CD4-positive, alpha-beta T cell treated with Interleukin-6 at 100 ng/mL for 8 hours (primary cell): ENCODE data around the gene TRAK1.
A peak's percentile ranks its signal among the peaks of the same experiment; 100 is the strongest.

Experiments
- DNase-seq: peaks from one replicate; pipeline ENCODE4 v3.0.0-alpha.2; 2020; ENCODE audit warnings: mixed read lengths, low spot score

Gene TRAK1

DNA sequence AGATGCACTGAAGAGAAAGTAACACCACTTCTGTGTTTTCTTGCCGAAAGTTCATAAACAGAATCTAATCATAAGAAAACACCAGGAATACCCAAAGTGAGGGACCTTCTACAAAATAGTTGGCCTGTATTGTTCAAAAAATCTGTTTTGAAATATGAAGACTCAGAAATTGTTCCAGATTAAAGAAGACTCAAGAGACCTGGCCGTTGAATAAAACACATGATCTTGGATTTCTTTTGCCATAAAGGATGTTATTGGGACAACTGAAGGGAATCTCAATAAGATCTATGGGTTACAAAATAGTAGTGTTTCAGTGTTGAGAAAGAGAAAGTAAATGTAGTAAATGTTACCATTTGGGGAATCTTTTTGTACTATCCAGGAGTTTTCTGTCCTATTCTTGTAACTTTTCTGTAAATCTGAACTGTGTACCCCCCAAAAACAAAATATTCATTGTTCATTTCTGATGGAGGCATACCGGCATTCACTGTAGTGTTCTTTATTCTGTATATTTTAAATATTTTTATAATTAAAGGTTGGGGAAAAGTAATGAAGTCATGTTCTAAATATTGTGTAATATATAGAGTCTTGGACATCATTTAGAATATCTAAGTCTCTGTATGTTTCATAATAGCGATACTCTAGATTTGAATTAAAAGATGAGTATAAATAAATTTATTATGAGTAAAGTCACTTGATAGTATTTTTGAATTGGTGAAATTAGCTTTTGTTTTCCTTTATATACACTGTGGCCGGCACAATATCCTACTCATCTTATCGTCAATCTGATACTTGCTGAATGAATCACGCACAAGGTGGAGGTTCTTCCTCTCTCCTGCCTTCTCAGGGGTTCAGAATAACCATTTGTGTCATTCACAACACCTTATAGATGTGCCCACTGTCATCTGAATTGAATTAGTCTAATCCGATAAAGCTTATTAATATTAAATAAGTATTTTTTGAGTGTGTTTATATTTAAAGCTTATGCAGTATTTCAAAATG, 66.7 kb downstream of the TRAK1 start:
- DNase-seq = no peak

GRCh38 chr3:42159147-42159546, 68.0 kb downstream of the TRAK1 start:
- no peak for DNase-seq

- peak; percentile 15 for DNase-seq
These were observed 68.7 kb downstream of the TRAK1 start for GRCh38 chr3:42159706-42160472.

DNA sequence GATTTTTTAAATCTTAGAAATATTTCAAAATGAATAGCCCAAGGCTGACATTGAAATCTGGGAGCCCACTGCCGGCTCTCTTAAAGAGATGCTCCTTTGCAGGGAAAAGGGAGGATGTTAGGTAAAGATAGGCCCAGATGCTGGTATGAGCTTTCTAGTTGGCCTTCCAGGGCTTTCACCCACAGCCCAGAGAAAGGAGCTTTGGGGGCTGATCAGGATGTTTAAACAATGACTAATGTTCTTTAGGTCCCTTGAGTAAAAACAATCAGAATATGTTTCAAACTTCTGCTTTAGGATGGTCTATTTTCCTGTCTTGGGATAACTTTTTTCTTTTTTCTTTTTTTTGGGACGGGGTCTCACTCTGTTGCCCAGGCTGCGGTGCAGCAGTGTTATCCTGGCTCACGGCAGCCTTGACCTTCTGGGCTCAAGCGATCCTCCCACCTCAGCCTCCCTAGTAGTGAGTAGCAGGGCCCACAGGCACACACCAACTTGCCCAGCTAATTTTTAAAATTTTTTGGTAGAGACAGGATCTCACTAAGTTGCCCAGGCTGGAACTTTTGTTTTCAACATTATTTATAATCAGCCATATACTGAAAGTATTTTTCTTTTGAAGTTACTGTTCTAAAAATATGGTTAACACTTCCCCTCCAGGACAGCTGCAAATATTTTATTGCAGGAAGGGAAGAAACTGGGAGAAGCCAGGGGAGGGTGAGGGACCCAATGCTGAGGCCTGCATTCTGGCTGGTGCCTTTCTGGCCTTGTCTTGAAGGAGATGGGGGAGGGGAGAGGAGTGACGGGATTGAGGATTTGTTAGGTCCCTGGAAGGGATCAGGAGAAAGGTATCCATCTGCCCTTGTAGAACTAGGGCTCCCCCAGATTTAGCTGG, 70.1 kb downstream of the TRAK1 start:
- no peak for DNase-seq

- no peak for DNase-seq
These were observed 71.3 kb downstream of the TRAK1 start for GRCh38 chr3:42162462-42162861.

- no peak for DNase-seq
These were observed 72.6 kb downstream of the TRAK1 start for GRCh38 chr3:42163622-42164244.

DNA sequence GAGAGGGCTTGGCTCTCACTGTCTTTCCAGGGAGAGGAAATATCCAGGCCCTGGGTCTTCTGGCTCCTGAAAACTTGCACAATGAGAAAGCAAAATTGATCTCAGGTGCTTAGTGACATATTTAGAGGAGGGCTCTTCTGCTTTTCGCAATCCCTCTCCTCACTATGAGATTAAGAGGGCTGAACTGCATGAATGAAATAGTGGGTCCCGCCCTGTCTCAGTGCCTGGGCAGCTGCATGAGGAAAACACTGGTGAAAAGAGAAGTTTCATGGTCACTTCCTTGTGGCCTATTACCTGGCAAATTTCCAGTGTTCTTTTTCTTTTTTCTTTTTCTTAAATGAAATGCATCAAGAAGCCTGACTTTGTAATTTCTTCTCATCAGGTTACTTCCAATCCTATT, 73.5 kb downstream of the TRAK1 start:
- no peak for DNase-seq

GRCh38 chr3:42165211-42165610, 74.1 kb downstream of the TRAK1 start:
- DNase-seq = no peak

DNA sequence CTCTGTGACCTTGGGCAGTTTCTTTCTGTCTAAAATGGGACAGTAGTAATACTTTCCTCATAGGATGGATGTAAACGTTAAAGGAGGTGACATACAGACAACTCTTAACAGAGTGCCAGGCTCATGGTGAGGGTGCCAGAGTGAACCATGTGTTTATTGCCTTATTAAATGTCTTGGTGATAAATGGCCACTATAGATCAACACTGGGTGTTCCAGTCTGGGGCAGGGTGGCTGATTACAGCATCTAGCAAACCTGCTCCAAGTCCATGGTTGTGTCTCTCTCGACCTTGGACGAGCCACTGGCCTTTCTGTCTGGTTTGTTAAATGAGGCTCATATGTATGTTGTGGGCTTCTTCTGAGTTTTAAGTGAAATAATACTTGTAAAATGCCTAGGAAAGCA, 75.1 kb downstream of the TRAK1 start:
- no peak for DNase-seq

GRCh38 chr3:42166662-42167300, 75.6 kb downstream of the TRAK1 start:
- DNase-seq = no peak

DNA sequence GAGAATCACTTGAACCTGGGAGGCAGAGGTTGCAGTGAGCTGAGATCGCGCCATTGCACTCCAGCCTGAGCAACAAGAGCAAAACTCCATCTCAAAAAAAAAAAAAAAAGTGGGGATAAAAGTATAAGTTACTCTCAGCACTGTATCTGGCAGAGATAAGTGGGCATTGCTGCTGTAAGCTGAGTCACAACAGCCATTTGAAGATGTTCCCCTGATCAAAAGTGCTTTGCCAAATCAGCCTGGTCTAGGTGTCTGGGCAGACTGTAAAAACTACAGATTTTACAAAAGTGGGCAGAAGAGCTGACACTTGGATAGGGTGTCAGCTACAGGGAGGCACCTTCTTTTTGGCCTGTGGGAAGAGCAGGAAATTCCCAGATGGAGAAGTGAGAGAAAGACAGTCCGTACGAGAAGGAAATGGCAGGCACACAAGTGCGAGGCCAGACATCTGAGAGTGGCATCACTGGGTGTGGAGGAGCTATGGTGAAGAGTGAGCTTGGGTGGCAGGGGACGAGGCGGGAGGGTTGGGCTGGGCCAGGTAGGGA, 78.5 kb downstream of the TRAK1 start:
- no peak for DNase-seq

- no peak for DNase-seq
These were observed 81.0 kb downstream of the TRAK1 start for GRCh38 chr3:42172047-42172654.

DNA sequence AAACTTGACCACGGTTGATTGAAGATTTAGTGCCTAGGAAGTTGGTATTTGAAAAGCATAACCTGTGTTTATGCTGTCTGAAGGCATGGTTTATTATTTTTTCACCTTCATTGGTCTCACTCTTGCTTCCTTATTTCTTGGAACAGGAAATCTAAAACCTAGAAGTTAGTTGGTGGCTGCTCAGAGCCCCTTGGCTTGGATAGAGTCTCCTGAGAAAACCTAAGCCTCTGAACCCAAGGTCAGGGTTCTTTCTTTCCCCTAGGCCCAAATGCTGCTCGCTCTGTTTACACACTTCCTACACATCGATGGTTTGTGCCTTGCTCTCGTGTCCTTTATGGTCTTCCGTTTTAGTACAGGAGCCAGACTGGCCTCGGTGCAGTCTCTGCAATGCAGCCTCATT, 82.2 kb downstream of the TRAK1 start:
- no peak for DNase-seq

DNA sequence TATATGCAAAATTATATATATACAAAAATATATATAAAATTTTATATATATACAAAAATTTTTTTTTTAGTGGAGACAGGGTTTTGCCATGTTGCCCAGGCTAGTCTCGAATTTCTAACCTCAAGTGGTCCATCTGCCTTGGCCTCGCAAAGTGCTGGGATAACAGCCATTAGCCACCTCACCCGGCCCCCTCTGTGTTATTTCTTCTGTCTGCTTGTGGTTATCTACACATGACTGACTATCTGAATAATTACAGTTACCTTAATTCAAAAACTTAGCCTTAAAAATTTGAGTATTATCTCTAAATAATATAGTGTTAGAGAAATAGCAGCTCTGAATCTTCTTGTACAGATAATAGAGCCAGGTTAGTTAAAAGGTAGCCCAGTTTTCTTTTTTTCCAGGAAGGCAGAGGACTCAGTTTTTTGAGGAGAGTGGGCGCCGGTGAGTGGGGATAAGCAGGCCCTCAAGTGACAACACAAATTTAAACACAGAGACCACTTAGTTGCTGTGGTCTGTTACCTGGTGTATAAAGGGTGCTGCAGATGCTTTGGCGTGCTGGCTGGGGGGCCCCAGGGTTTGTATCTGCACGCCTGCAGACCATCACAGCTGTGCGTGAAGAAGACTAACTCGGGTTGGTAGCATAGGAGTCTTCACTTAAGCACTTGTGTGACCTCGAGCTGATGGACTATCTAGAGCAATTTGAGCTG, 83.7 kb downstream of the TRAK1 start:
- DNase-seq = no peak

DNA sequence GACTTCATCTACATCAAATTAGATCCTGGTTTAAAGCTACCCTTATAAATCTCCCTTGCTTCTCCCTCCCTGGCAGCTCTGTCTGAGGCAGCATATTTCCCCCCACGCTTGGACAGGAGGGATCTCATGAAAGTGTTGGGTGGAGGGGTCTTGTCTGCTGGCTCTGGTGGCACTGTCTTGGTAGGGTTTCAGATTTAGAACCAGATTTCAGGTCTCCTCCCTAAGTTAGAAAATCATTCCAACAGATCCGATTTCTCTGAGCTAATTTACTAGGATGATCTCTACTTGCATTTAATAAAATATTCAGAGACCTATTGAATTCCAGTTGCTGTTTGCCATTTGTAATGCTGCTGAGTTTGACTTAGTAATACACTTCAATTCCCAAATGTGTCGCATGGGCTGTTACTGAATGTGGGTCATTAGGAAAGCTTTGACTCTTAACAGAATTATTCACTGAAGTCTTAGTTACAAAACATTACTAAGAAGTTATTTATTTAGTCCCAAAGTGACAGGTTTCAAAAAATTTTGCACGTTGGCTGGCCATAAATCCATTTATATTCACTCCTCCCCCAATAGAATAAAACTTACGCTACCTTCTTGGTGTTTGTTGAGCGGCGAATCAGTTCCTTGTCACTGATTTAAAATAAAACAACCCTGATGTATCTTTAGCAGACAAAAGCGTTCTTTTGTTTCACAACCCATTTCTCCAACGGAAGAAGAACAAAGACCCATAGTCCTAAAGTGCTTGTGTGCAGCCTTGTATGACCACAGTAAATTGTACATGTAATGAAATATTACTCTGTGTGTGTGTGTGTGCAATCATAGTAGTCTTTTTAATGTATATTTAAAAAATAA, 84.5 kb downstream of the TRAK1 start:
- no peak for DNase-seq

GRCh38 chr3:42176242-42177034, 85.3 kb downstream of the TRAK1 start:
- no peak for DNase-seq

DNA sequence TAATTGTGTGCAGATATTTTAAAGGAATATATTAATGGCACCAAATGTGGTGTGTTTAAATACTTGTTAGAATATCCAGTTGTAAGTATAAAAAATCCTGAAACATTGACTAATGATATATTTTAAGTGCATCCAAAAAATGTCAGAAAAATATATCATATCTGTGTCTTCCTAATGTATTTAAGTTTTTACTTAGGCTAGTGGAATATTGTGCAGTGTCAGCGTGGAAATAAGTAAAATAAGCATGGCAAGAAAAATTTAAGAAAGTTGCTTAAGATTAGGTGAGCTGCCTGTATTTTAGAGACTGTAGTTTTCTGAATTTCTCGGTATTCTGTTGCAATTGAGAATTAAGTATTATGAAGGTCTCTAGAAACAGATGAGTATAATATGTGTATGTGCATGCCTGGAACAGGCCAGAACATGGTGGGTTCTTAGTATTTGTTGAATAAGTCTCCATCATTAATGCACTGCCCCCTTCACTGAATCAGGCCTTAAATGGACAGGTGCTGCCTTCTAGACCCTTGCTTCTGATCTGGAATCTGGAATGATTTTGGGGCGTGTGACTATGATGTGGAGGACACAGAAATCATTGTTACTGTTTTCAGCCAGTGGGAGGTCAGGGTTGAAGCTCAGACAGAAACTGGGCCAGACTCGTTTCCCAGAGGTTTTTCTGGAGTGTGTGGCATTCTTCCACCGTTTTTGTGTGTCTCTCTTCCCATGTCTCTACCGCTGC, 86.1 kb downstream of the TRAK1 start:
- no peak for DNase-seq
